Measurements from ENCODE around the gene PDCD2.

- TF ChIP-seq POLR2A (IDR thresholded peaks at IDR 0.05), result no peak
- no peak for TF ChIP-seq CTCF (IDR thresholded peaks at IDR 0.05)
These were observed 49.4 kb downstream of the PDCD2 start for GRCh38 chr6:170535004-170535403.

Data from uterus (tissue), 2 donors.